IMR-90 (cell line): ENCODE measurements around the gene PLCB4. TPM values are rescaled to one million over a fixed set of nuclear protein-coding genes. Genes with fewer than 3 reads are reported as not detected.

Experiments used
- ATAC-seq: fragments of 200-7000 bp; cut with Tn5 transposase; 2 replicates; pipeline ENCODE4 v1.9.1; 2020; ENCODE audit warnings: low read depth, mild to moderate bottlenecking, moderate library complexity
- BruUV-seq: library from RNA; stranded (reverse); fragments of 400-500 nt; replicated peaks from 2 replicates; lab custom pipeline; 2021; lab: Mats Ljungman, UMichigan
- CTCF ChIA-PET: fragments of 300-600 bp; formaldehyde crosslinking; extraction: SDS; loops from one replicate; lab custom pipeline; 2021; ENCODE audit warnings: antibody characterized with exemption; lab: Yijun Ruan, JAX
- POLR2A ChIA-PET: fragments of 300-600 bp; sonication (Branson Sonifier 250); formaldehyde crosslinking; loops from one replicate; lab custom pipeline; 2022; ENCODE audit warnings: antibody characterized with exemption; ENCODE audit not compliant: unreplicated experiment; lab: Charles Lee
- DNase-seq: peaks from one replicate; pipeline ENCODE4 v3.0.0; 2013
- H2AFZ ChIP-seq: replicated peaks from 2 replicates; pipeline ENCODE3; 2013; ENCODE audit warnings: low read length, mild to moderate bottlenecking; ENCODE audit not compliant: poor library complexity
- H2AK5ac ChIP-seq: 2 replicates; pipeline ENCODE4 v1.6.1; 2013; ENCODE audit warnings: low read depth, low read length, inconsistent platforms
- H2AK9ac ChIP-seq: replicated peaks from 2 replicates; pipeline ENCODE3; 2013; ENCODE audit warnings: mild to moderate bottlenecking, low read depth, low read length, moderate library complexity; ENCODE audit not compliant: poor library complexity
- H2BK120ac ChIP-seq: 2 replicates; pipeline ENCODE4 v1.6.1; 2013; ENCODE audit warnings: low read depth, low read length, inconsistent platforms
- H2BK15ac ChIP-seq: 3 replicates; pipeline ENCODE4 v1.6.1; 2013; ENCODE audit warnings: low read depth, low read length, inconsistent platforms
- H2BK20ac ChIP-seq: 2 replicates; pipeline ENCODE4 v1.6.1; 2013; ENCODE audit warnings: low read depth, mild to moderate bottlenecking, inconsistent platforms, low read length, moderate library complexity
- H2BK5ac ChIP-seq: 2 replicates; pipeline ENCODE4 v1.6.1; 2013; ENCODE audit warnings: mild to moderate bottlenecking, low read depth, low read length, inconsistent platforms; ENCODE audit not compliant: poor library complexity, severe bottlenecking
- H3K14ac ChIP-seq: replicated peaks from 2 replicates; pipeline ENCODE4 v1.6.1; 2013; ENCODE audit warnings: low read depth, low read length, inconsistent platforms
- H3K18ac ChIP-seq: 2 replicates; pipeline ENCODE4 v1.6.1; 2013; ENCODE audit warnings: low read depth, low read length, control low read depth
- H3K23ac ChIP-seq: 2 replicates; pipeline ENCODE4 v1.6.1; 2013; ENCODE audit warnings: low read depth, low read length, inconsistent platforms
- H3K27ac ChIP-seq: 2 replicates; pipeline ENCODE4 v1.5.1; 2013; ENCODE audit warnings: mild to moderate bottlenecking, control low read depth, low read length; ENCODE audit not compliant: insufficient read depth
- H3K27me3 ChIP-seq: 2 replicates; pipeline ENCODE4 v1.6.1; 2013; ENCODE audit warnings: low read length; ENCODE audit not compliant: control insufficient read depth, insufficient read depth
- H3K36me3 ChIP-seq: 2 replicates; pipeline ENCODE4 v1.6.1; 2013; ENCODE audit warnings: low read length, mixed read lengths; ENCODE audit not compliant: control insufficient read depth, insufficient read depth
- H3K4ac ChIP-seq: 2 replicates; pipeline ENCODE4 v1.6.1; 2013; ENCODE audit warnings: low read depth, low read length, inconsistent platforms
- H3K4me1 ChIP-seq: 2 replicates; pipeline ENCODE4 v1.6.1; 2013; ENCODE audit warnings: low read length, mixed read lengths; ENCODE audit not compliant: control insufficient read depth, insufficient read depth
- H3K4me2 ChIP-seq: 2 replicates; pipeline ENCODE4 v1.6.1; 2013; ENCODE audit warnings: low read depth, mild to moderate bottlenecking, control low read depth, low read length, moderate library complexity
- H3K4me3 ChIP-seq: 2 replicates; pipeline ENCODE4 v1.5.1; 2013; ENCODE audit warnings: low read depth, mild to moderate bottlenecking, control low read depth, low read length, moderate library complexity; ENCODE audit not compliant: insufficient read depth
- H3K56ac ChIP-seq: 2 replicates; pipeline ENCODE4 v1.6.1; 2013; ENCODE audit warnings: low read length, inconsistent platforms; ENCODE audit not compliant: insufficient read depth; ENCODE audit errors: extremely low read depth
- H3K79me1 ChIP-seq, 2 experiments: 2 replicates each; pipeline ENCODE4 v1.6.1; 2013; ENCODE audit warnings: low read length in 2 of 2, inconsistent platforms in 1 of 2, low read depth in 1 of 2
- H3K9ac ChIP-seq: 2 replicates; pipeline ENCODE4 v1.6.1; 2013; ENCODE audit warnings: low read depth, low read length, control low read depth
- H3K9me1 ChIP-seq: 2 replicates; pipeline ENCODE4 v1.6.1; 2013; ENCODE audit warnings: low read length, inconsistent platforms; ENCODE audit not compliant: insufficient read depth
- H3K9me3 ChIP-seq: 2 replicates; pipeline ENCODE4 v1.6.1; 2013; ENCODE audit warnings: low read length; ENCODE audit not compliant: control insufficient read depth, insufficient read depth
- H4K20me1 ChIP-seq: 2 replicates; pipeline ENCODE4 v1.6.1; 2013; ENCODE audit warnings: low read length, inconsistent platforms; ENCODE audit not compliant: insufficient read depth
- H4K5ac ChIP-seq: 2 replicates; pipeline ENCODE4 v1.6.1; 2013; ENCODE audit warnings: mild to moderate bottlenecking, low read depth, low read length, control low read depth
- H4K8ac ChIP-seq, 2 experiments: 2 replicates each; pipeline ENCODE4 v1.6.1; 2013; ENCODE audit warnings: low read depth in 2 of 2, low read length in 2 of 2, control low read depth in 1 of 2, inconsistent platforms in 1 of 2
- H4K91ac ChIP-seq: 2 replicates; pipeline ENCODE4 v1.6.1; 2013; ENCODE audit warnings: low read depth, low read length, inconsistent platforms; ENCODE audit not compliant: insufficient read depth
- CEBPB ChIP-seq: IDR thresholded peaks from 2 replicates; pipeline ENCODE4 v1.6.1; 2012; ENCODE audit warnings: low read depth, low read length, improper control_type of control experiment
- FOS ChIP-seq: fragments of 150-350 bp; IDR thresholded peaks from 2 replicates; pipeline ENCODE4 v1.6.1; 2016; ENCODE audit warnings: low read depth, low read length
- RAD21 ChIP-seq: IDR thresholded peaks from 2 replicates; pipeline ENCODE4 v1.6.1; 2012; ENCODE audit warnings: low read length, improper control_type of control experiment
- RCOR1 ChIP-seq: IDR thresholded peaks from 2 replicates; pipeline ENCODE4 v1.6.1; 2012; ENCODE audit warnings: mild to moderate bottlenecking, low read length, improper control_type of control experiment; ENCODE audit not compliant: insufficient replicate concordance
- SMC3 ChIP-seq: fragments of 150-350 bp; IDR thresholded peaks from 2 replicates; pipeline ENCODE4 v1.6.1; 2016; ENCODE audit warnings: low read depth, mild to moderate bottlenecking, antibody characterized with exemption, low read length, moderate library complexity
- WGBS, 2 experiments: methylation state at CpG; one replicate each; pipeline versions ENCODE4 v1.1.5 to v1.1.7; 2013; ENCODE audit warnings: missing lambda C conversion rate in 2 of 2; ENCODE audit not compliant: insufficient read length in 1 of 2; ENCODE audit errors: extremely low coverage in 2 of 2; 5-methylcytosine and 5-hydroxymethylcytosine counted together
- dilution Hi-C: fragments of 300-500 bp; cut with HindIII; formaldehyde crosslinking; loops from one replicate; pipeline ENCODE4 v1.14.3; 2018; ENCODE audit warnings: low sequenced_read_pairs; ENCODE audit not compliant: unreplicated experiment
- in situ Hi-C: fragments of 300-500 bp; cut with MboI; formaldehyde crosslinking; loops from 3 replicates; pipeline ENCODE4 v1.14.3; 2019; ENCODE audit warnings: low sequenced_read_pairs, inconsistent platforms, mixed read lengths
- intact Hi-C: fragments of 100-400 bp; cut with micrococcal nuclease; formaldehyde crosslinking; loops from 2 replicates; pipeline ENCODE4 v1.10.0; 2022
- polyA plus RNA-seq, 3 experiments: library from polyadenylated mRNA; depleted of rRNA; stranded (reverse); fragments of >200 nt; gene quantifications; 2 replicates each; pipeline ENCODE4 v1.2.3, GENCODE V29; 2012; ENCODE audit warnings: low replicate concordance in 1 of 3
- total RNA-seq: library from RNA; depleted of rRNA; stranded (reverse); fragments of >200 nt; gene quantifications from 2 replicates; pipeline ENCODE4 v1.2.3, GENCODE V29; 2012
- TF ChIP-seq, protein P1 (sequence below): fragments of 150-350 bp; IDR thresholded peaks from 2 replicates; pipeline ENCODE4 v1.6.1; 2017; ENCODE audit warnings: mild to moderate bottlenecking, antibody characterized with exemption, low read length, low read depth

PLCB4 gene
- total and polyA plus RNA-seq, 2 of the 4 experiments (the other 2 are of a cell fraction), result 12.5 to 24.0 TPM

- Histone ChIP-seq H3K23ac (peak overlapping the region; percentile 18), H2AFZ (no peak overlapping the region), H2BK120ac (no peak overlapping the region), H2BK5ac (peak overlapping the region; percentile 24), H2BK15ac (no peak overlapping the region), H3K4me1 (peaks cover 6% of the 10 kb centered on the region), H3K4me3 (no peak overlapping the region), H3K4me2 (peak overlapping the region; percentile 59; the same call in 1 of the 2 replicates), H3K36me3 (no peaks in the 10 kb centered on the region), H2AK9ac (no peak overlapping the region), H3K4ac (0 out of 2 replicates have a peak overlapping the region, but pooled peaks have one; percentile 19), H3K56ac (no peak overlapping the region), H3K9ac (no peak overlapping the region), H3K27ac (no peak overlapping the region), H3K9me3 (no peaks in the 10 kb centered on the region), H4K8ac (no peak overlapping the region), H4K20me1 (peaks cover 4% of the 10 kb centered on the region; the same call in 1 of the 2 replicates), H3K18ac (no peak overlapping the region; the same call in 1 of the 2 replicates), H2BK20ac (peak overlapping the region; percentile 8; the same call in 1 of the 2 replicates), H4K91ac (no peak overlapping the region), H3K9me1 (peaks cover 16% of the 10 kb centered on the region), H3K14ac (0 out of 2 replicates have a peak overlapping the region, but pooled peaks have one; percentile 1), H2AK5ac (no peak overlapping the region), H3K27me3 (no peaks in the 10 kb centered on the region), H3K79me1 (peaks cover 34 to 78% of the 10 kb centered on the region in 2 experiments), H4K5ac (no peak overlapping the region)
- peak; percentile 50 for DNase-seq
- ChIA-PET CTCF (no interaction called here), POLR2A (no interaction called here)
- no peak for TF ChIP-seq RAD21
- no peak for TF ChIP-seq SMC3
- no peak for TF ChIP-seq RCOR1
- TF ChIP-seq CEBPB, result no peak
- TF ChIP-seq, protein P1, sequence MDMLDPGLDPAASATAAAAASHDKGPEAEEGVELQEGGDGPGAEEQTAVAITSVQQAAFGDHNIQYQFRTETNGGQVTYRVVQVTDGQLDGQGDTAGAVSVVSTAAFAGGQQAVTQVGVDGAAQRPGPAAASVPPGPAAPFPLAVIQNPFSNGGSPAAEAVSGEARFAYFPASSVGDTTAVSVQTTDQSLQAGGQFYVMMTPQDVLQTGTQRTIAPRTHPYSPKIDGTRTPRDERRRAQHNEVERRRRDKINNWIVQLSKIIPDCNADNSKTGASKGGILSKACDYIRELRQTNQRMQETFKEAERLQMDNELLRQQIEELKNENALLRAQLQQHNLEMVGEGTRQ, result no peak
- peak; percentile 34; the same call in 1 of the 2 replicates for TF ChIP-seq FOS
- dilution Hi-C loops (no loop called here), intact Hi-C loops (no loop called here), in situ Hi-C loops (no loop called here)
- BruUV-seq, result no TSS peak
- ATAC-seq, result peak; percentile 62
- no CpG with 5 or more reads among the region's 1 CpG for WGBS, 2 experiments
Measured at GRCh38 chr20:9179193-9179802, 110.4 kb downstream of the PLCB4 start.
